CD4-positive, alpha-beta T cell treated with Interleukin-17A for 1 hour (primary cell): ENCODE data around the gene SIT1.

Experiments
- DNase-seq: peaks from one replicate; pipeline ENCODE4 v3.0.0-alpha.2; 2020

The SIT1 gene, protein sequence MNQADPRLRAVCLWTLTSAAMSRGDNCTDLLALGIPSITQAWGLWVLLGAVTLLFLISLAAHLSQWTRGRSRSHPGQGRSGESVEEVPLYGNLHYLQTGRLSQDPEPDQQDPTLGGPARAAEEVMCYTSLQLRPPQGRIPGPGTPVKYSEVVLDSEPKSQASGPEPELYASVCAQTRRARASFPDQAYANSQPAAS

DNA sequence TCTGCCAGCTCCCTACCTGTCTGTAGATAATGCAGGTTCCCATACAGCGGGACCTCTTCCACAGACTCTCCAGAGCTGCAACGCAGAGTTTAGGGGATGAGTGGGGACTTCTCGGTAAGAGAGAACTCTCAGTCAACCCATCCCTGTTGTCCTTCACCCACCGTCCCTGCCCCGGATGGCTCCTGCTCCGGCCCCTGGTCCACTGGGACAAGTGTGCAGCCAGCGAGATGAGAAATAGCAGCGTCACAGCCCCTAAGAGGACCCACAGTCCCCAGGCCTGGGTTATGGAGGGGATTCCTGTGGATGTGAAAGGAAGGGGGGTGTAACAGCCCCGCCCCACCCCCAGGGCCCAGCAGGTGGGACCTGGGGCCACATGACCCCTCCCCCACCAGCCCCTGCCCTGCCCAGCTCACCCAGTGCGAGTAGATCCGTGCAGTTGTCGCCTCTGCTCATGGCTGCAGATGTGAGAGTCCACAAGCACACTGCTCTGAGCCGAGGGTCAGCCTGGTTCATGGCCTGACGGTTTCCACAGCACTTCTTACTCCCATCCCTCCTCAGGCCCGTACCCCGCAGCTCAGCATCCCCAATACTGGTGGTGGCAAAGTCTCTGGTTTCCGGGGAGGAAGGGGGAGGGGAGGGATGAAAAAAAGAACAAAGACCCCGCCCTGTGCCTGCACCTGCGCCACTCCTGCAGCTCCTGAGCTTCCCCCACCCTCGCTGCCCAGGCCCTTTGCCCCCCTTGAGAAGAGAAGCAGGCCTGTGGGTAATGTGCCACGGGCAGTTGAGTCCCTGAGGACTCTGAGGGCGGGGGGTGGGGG lies at the start of gene SIT1:
SIT1 (minus strand) TSS at position 591 of the 818 bp plus-strand sequence; CDS start at position 513, 78 bp downstream.
- peak; percentile 57 for DNase-seq

DNA sequence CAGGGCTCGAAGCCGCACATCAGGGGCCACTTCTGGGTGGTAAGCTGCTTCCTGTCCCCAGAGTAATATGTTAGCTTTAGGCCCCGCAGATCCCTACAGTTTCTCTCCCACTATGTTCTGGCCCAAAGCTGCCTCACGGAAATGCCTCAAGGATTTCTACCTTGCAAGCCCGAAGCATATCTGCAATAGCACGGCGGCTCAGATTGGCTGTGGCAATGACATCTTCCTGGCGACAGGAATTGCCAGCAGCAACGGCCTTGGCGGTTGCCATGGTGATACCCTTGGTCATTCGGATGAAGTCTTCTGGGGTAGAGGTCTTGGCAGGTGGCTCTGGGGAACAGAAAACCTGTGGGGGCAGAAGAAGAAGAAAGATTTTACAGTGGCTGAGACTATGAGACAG lies 49.3 kb upstream of the SIT1 start:
- no peak for DNase-seq

DNA sequence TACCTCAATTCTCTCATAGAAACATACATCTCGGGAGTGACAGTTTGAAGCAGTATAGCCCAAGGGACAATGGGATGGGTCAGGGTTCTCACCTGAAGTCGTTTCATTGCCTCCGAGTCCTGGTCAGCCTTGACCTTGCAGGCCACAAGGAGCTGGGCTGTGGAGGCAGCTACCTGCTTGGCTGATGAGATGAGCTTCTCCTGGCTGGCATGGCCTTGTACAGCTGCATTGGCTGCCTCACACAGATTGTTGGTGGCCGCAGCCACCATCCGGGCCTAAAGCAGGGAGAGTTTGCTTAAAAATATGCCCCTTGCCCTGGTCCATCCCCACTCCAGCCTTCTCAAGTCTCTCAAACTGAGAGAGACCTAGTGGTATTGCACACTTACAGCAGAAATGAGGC lies 47.5 kb upstream of the SIT1 start:
- DNase-seq = no peak

DNA sequence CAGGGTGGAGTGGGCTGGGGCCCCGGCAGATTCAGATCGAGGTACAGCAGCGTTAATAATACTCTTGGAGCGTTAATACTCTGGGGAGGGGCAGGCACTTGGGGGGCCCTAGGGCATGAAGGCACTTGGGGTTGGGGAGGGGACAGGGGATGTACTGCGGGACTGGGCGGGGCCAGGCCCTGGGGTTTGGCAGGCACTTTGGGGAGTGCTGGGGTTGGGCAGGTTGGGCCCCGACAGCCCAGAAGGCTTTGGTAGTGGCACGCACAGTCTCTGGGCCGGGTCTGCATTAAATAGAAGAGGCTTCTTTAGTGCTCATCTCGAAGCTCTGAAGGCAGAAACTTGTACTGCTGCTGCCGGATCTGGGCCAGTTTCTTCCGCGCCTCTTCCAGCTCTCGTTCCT lies 46.8 kb upstream of the SIT1 start:
- DNase-seq = no peak

DNA sequence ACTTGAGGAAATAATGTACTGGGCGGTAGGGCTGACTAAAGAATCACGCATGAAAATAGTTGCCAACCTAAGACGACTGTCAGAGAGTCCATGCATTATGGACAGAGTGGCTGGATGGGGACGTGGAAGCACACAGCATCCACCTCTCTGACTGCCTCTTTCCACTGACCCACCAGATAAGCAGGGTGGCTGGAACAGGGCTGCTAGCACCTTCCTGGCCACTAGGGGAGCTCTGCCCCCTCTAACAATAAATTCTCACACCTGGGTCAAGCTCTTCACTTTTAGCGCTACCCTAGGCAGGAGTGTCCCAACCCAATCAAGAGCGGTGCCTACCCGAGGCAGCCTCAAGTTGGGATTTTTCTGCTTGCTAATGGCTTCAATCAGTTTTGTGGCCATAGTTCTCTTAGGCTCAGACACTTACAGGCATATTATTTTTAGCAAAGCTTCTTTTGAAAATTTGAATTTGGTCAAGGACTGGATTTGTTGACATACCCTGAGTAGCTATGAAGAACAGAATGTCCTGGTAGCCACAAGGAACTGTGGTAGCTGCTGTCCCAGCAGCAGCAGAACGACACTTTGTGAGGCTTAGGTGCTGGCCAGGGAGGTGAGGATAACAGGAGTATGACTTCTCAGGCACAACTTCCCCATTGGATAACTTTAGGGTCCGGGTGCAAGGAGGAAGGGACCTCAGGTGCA lies 45.9 kb upstream of the SIT1 start:
- DNase-seq = peak; percentile 71

DNA sequence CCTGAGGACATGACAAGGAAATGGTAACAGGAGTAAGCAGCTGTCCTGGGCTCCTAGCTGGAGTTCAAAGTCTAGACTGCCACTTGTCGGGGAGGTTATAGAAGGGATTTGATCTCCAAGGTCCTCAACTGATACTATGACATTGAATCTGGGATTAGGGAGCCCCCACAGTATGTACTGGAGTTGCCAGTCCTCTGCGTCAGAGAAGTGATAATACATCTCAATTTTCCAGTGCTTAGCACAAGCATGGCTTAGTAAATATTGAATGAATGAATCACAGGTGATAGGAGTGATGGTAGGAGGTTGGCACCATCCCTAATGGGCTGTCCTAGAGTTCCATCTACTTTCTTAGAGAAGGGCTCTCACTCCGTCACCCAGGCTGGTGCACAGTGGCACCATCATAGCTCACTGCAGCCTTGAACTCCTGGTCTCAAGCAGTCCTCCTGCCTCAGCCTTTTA lies 45.2 kb upstream of the SIT1 start:
- no peak for DNase-seq

DNA sequence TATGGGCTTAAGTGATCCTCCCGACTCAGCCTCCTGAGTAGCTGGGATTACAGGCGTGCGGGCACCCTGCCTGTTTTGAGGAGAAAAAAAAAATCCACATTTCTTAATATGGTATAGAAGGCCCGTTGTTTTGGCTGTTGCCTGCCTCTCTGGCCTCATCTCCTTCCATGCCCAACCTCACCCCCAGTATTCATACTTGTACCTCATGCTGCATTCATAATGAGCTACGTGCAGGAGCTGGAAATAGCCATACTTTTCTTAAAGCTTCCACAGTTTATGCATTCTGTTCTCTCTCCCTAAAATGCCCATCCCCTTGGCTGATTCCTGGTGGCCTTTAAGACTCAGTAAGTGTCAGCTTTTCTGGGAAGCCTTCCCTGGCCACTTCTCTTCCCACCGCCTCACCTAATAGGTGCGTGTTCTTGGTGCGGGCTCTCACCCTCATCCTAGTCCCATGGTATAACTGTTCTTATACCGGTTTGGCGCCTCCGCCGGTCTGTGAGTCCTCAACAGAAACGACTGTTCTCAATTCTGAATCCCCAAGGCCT lies 41.1 kb upstream of the SIT1 start:
- DNase-seq = no peak

DNA sequence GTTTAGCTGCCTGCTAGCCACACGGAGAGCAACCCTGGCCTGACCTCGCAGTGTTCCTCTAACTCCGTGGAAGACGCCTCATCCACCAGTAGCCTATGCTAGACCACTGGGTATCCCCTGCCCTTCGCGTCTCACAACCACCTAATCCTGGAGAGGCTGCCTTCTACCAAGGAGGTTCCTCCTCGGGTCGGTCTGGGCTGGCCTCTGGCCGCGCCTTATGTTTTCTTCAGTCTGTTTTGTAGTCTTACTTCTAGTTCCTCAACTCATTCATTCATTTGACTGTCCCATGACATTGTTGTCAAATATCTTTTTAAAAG lies 40.6 kb upstream of the SIT1 start:
- DNase-seq = no peak

DNA sequence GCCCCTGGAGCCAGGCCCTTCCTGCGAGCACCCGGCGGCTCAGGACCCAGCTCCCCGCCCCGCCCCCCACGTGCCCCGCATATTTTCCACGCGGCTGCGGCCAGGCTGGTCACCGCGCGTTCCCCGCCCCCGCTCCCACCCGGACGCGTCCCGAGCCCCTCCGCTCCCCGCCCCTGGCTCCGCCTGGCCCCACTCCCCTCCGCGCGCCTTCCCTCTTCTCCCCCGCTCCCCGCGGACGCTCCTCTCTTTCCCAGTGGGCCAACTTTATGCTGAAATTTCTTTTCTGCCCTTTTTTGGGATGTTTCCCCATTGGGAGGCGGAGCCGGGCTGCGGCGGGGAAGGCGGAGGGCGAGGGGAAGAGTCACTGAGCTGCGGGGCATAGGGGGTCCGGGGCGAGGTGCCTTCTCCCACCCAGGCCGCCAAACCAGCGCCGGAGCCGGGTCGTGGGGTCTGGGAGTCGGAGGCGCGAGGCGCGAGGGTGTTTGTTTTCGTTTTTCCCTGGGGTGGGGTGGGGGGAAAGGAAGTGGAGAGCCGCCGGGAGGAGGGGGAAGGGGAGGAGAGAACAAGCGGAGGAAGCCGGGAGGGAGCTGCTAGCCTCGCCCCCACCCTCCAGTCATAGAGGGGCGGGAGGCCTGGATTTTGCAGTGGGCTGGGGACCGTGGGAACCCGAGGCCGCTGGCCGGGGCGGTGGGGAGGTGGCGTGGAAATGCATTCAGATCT lies 40.0 kb upstream of the SIT1 start:
- peak; percentile 35 for DNase-seq

DNA sequence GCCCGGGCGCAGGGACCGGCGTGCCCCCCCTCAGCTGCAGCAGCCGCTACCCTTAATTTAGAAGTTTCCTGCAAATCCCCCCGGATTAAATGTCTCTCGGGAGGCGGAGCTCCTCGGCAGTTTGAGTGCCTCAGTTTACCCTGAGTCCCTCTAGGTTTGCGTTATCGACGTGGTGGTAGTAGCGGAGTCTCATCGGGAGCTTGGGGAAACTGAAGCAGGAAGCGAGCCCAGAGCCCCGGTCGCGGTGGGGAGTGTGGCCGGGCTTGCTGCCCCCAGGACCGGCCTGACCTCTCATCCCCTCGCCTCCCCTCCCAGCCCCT lies 39.5 kb upstream of the SIT1 start:
- DNase-seq = no peak

DNA sequence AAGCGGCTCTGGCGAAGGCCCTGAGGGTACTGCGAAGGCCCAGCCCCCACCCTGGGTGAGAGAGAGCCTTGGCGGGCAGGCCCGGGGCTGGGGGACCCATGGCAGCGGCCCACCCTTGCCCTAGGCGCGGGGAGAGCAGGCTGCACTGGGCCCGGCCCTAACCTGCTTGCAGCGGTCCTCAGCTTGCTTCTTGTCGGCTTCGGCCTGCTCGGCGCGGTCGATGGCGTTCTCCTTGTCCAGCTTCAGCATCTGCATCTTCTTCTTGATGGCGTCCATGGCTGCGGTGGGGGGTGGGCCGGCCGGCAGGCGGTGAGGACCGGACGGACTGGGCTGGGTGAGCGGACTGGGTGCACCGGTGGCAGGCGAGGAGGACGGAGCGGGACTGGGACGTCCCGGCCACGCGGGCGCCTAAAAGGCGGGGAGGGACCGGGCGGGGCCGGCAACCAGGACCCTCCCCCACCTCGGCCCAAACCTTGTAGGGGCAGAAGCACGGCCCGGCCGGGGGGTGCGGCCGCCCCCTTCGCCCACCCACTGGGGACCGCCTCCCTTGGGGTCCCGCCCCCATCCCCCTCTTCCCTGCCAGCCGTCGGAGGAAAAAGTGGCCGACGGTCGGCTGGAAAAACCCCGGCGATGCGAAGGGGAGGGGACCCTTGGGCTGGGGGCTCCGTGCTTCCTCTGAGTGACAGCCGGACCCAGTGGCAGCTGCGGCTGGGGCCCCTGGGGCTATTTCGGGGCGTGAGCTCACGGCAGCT lies 39.0 kb upstream of the SIT1 start, which contains the start of gene TPM2:
TPM2 (minus strand) TSS at position 384 of the 752 bp plus-strand sequence; CDS start at position 276, 108 bp downstream.
- DNase-seq = no peak

DNA sequence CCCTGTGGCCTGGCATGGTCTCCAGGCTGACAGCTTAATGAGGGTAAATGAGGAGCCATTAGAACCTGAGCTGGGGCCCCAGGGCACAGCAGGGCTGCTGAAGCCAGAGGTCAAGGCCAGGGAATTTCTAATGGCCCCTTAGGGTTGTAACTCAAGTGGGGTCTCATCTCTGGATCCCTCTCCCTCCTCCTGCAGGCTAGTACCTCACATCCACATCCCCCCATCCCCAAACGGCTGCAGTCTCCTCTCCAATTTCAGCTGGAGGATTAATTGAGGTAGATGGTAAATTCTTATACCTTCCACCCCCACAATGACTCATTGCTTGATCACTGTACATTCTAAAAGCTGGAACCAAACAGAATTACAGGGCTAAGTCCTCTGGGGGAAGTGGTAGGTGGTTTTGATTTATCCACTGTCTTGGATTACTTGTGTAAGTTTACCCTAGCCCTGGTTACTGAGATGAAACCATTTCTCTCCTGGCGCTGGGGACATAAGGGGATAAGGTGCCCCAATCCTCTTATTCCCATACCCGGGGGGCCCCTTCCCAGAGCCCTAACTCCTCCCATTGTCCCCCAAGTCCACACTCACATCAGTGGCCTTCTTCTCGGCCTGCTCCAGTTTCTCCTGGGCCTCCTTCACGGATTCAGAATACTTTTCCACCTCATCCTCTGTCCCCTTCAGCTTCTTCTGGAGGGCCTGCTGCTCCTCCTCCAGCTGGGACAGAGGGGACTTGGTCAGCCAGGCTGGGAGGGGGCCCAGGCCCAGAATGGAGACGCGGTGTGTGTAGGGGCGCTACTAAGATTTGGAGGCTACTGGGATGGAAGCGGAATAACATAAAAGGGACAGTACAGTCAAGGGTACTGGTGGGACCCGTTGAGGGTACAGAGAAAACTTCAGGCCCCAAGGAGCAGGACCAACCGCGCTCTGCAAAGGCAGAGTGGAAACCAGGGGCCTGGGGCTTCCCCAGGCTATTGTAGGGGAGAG lies 38.1 kb upstream of the SIT1 start:
- no peak for DNase-seq

DNA sequence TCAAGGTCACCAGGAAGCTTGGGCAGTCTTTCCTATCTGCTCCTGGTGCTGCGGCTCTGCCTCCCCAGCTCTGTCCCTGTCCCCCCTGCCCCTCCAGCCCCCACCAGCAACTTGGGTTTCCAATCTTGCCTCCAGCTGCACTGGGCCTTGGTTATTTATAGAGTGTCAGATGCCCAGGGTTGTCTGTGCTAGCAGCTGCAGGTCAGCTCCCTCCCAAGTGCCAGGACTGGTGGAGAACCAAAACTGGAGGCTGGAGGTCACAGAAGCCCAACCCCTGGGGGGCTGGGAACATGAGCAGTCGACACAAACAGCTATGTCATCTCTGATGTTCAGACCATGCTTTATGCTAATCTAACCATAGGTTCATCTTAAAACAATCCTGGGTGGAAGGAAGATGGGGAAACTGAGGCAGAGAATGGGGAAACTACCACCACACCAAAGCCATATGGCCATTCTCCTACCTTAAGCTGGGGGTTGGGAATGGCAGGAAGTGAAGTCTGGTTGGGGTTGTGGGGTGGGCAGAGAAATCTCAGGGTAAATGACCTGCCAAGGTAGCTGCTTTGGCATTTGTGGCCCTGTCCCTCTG lies 37.3 kb upstream of the SIT1 start:
- no peak for DNase-seq

DNA sequence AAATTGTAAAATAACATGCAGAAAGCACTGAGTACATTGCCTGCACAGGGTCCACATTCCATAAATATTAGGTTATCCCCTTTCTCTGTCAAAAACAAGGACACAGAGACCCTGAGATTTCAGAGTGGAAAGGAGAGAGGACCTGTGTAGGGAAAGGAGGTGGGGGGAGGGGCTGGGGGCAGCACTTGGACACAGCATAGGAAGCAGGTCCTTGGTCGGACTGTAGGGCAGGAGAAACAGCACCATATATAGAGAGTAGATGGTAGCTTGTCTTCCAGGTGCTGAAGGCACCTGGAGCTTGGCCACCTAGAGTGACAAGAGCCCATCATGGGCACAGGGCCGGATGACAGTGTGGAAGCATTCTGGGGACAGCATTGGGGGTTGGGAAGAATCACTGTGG lies 36.6 kb upstream of the SIT1 start:
- no peak for DNase-seq

DNA sequence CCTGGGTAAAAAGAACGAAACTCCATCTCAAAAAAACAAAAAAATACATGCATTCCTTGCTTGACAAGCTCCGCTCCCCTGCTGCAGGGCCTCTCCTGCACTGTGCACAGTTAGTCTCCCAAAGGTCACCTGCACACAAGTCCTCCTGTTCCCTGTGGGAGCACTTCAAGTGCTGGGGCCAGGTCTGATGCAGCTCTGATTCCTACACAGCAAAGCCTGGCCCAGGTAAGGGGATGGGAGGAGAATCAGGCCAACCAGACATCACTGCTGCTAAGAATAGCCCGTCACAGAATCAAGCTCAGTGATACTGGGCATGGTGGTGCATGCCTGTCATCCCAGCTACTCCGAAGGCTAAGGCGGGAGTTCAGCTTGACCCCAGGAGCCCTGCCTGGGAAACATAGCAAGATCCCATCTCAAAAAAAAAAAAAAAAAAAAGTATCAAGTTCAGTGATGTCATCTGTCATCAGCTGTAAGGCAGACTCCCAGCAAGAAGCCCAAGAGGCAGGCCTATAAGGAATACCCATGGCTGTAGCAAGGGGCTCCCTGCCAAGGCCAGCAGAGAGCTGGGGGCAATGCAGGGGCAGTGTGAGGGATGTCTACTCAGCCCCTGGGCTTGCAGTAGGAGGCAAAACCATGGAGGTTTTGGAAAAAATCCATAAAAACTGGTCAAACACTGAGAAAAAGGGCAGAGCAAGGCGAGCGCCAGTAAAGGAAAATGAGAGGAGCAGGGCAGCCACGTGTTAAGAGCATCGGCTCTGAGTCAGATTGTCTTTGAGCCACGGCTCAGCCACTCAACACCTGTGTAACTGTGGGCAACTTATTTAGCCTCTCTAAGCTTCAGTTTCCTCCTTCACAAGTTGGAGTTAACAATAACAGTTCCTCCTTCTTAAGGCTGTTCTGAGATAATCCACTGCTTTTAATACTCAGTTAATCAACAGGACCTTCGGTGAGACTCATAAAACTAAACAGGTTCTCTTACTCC lies 35.8 kb upstream of the SIT1 start:
- no peak for DNase-seq

DNA sequence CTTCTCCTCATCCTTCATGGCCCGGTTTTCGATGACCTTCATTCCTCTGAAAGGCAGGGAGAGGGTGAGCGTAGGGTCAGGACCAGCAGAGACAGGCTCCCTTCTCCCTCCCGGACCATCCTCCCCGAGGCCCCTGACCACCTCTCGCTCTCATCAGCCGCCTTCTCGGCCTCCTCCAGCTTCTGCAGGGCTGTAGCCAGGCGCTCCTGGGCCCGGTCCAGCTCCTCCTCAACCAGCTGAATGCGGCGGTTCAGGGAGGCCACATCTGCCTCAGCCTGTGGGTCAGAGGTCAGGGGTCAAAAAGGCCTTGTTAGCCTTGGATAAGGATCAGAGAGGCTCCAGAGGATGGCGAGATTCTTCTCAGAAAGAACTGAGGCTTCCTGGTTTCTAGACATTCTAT lies 34.8 kb upstream of the SIT1 start:
- DNase-seq = no peak

DNA sequence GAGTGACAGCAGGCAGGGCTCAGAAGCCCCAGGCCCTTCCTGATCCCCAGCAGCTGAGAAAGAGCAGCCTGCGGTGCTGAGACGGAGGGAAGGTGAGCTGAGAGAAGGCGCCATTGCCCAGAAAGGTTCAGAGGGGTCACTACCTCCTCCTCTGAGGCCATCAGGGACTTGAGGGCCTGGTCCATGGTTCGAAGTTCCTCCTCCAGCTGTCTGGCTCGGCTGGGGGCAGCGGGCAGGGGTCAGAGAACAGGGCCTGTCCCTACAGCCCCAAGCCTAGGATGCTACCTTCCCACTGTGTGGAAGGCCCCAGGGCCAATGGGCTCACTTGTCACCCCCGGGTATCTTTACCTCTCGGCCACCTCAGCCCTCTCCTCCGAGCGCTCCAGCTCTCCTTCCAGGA lies 34.2 kb upstream of the SIT1 start:
- DNase-seq = no peak

DNA sequence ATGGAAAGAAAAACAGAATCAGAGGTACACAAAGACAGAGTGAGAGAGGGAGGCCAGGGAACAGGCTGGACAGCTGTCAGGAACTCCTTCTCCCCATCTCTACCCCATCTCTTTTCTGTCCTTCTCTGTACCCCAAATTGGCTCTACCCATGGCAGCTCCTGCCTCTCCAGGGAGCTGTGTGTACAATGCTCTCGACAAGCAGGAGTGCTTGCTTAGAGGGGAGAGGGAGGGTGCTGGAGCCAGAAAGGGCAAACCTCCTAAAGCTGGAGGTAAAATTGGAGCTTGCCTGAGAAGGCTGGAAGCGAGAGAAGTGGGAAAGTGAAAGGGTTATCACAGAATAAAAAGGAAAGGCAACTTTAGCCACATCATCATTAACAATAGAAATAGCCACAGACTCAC lies 32.6 kb upstream of the SIT1 start:
- DNase-seq = no peak

DNA sequence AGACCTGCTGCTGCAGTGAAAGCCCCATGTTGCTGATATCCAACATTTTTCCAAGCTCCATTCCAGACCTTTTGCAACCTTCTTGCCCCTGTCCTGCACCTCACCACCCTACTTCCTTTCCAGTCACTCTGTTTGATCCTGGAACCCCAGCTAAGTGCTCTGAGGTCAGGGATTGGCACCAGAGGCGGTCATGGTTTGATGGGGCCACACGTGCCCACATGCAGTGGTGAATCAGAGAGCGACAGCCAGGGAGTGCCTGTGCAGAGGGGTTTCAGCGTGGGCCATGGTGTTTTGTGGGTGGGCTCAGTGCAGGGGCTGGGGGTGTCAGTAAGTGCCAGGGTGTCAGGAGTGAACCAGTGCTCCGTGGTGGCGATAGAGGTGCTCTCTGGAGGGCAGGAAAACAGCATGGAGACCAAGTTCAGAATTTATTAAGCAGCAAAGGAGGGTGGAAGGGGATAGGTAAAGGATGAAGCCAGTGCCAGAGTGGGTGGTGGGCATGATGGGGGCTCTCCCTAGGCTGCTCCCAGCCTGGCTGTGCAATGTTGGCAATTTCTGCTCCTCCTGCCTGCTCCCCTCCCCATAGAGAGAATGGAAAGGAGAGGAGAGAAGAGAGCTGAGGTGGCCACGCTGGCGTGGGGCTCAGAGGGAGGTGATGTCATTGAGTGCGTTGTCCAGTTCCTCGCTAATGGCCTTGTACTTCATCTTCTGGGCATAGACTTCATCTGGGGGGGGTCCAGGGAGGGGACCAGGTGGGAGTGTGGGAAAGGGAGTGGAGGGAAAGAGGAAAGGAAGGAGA lies 32.0 kb upstream of the SIT1 start:
- DNase-seq = no peak
